IMR-90 (cell line): ENCODE data around the gene LYRM4. TPM values are rescaled to one million over a fixed set of nuclear protein-coding genes. Genes with fewer than 3 reads are reported as not detected.

Experiments
- ATAC-seq: fragments of 200-7000 bp; cut with Tn5 transposase; 2 replicates; pipeline ENCODE4 v1.9.1; 2020; ENCODE audit warnings: low read depth, mild to moderate bottlenecking, moderate library complexity
- BruUV-seq: library from RNA; stranded (reverse); fragments of 400-500 nt; replicated peaks from 2 replicates; lab custom pipeline; 2021; lab: Mats Ljungman, UMichigan
- CTCF ChIA-PET: fragments of 300-600 bp; formaldehyde crosslinking; extraction: SDS; loops from one replicate; lab custom pipeline; 2021; ENCODE audit warnings: antibody characterized with exemption; lab: Yijun Ruan, JAX
- POLR2A ChIA-PET: fragments of 300-600 bp; sonication (Branson Sonifier 250); formaldehyde crosslinking; loops from one replicate; lab custom pipeline; 2022; ENCODE audit warnings: antibody characterized with exemption; ENCODE audit not compliant: unreplicated experiment; lab: Charles Lee
- DNase-seq: peaks from one replicate; pipeline ENCODE4 v3.0.0; 2013
- H2AFZ ChIP-seq: replicated peaks from 2 replicates; pipeline ENCODE3; 2013; ENCODE audit warnings: low read length, mild to moderate bottlenecking; ENCODE audit not compliant: poor library complexity
- H2AK5ac ChIP-seq: 2 replicates; pipeline ENCODE4 v1.6.1; 2013; ENCODE audit warnings: low read depth, low read length, inconsistent platforms
- H2AK9ac ChIP-seq: replicated peaks from 2 replicates; pipeline ENCODE3; 2013; ENCODE audit warnings: mild to moderate bottlenecking, low read depth, low read length, moderate library complexity; ENCODE audit not compliant: poor library complexity
- H2BK120ac ChIP-seq: 2 replicates; pipeline ENCODE4 v1.6.1; 2013; ENCODE audit warnings: low read depth, low read length, inconsistent platforms
- H2BK15ac ChIP-seq: 3 replicates; pipeline ENCODE4 v1.6.1; 2013; ENCODE audit warnings: low read depth, low read length, inconsistent platforms
- H2BK20ac ChIP-seq: 2 replicates; pipeline ENCODE4 v1.6.1; 2013; ENCODE audit warnings: low read depth, mild to moderate bottlenecking, inconsistent platforms, low read length, moderate library complexity
- H2BK5ac ChIP-seq: 2 replicates; pipeline ENCODE4 v1.6.1; 2013; ENCODE audit warnings: mild to moderate bottlenecking, low read depth, low read length, inconsistent platforms; ENCODE audit not compliant: poor library complexity, severe bottlenecking
- H3K14ac ChIP-seq: replicated peaks from 2 replicates; pipeline ENCODE4 v1.6.1; 2013; ENCODE audit warnings: low read depth, low read length, inconsistent platforms
- H3K18ac ChIP-seq: 2 replicates; pipeline ENCODE4 v1.6.1; 2013; ENCODE audit warnings: low read depth, low read length, control low read depth
- H3K23ac ChIP-seq: 2 replicates; pipeline ENCODE4 v1.6.1; 2013; ENCODE audit warnings: low read depth, low read length, inconsistent platforms
- H3K27ac ChIP-seq: 2 replicates; pipeline ENCODE4 v1.5.1; 2013; ENCODE audit warnings: mild to moderate bottlenecking, control low read depth, low read length; ENCODE audit not compliant: insufficient read depth
- H3K27me3 ChIP-seq: 2 replicates; pipeline ENCODE4 v1.6.1; 2013; ENCODE audit warnings: low read length; ENCODE audit not compliant: control insufficient read depth, insufficient read depth
- H3K36me3 ChIP-seq: 2 replicates; pipeline ENCODE4 v1.6.1; 2013; ENCODE audit warnings: low read length, mixed read lengths; ENCODE audit not compliant: control insufficient read depth, insufficient read depth
- H3K4ac ChIP-seq: 2 replicates; pipeline ENCODE4 v1.6.1; 2013; ENCODE audit warnings: low read depth, low read length, inconsistent platforms
- H3K4me1 ChIP-seq: 2 replicates; pipeline ENCODE4 v1.6.1; 2013; ENCODE audit warnings: low read length, mixed read lengths; ENCODE audit not compliant: control insufficient read depth, insufficient read depth
- H3K4me2 ChIP-seq: 2 replicates; pipeline ENCODE4 v1.6.1; 2013; ENCODE audit warnings: low read depth, mild to moderate bottlenecking, control low read depth, low read length, moderate library complexity
- H3K4me3 ChIP-seq: 2 replicates; pipeline ENCODE4 v1.5.1; 2013; ENCODE audit warnings: low read depth, mild to moderate bottlenecking, control low read depth, low read length, moderate library complexity; ENCODE audit not compliant: insufficient read depth
- H3K56ac ChIP-seq: 2 replicates; pipeline ENCODE4 v1.6.1; 2013; ENCODE audit warnings: low read length, inconsistent platforms; ENCODE audit not compliant: insufficient read depth; ENCODE audit errors: extremely low read depth
- H3K79me1 ChIP-seq, 2 experiments: 2 replicates each; pipeline ENCODE4 v1.6.1; 2013; ENCODE audit warnings: low read length in 2 of 2, inconsistent platforms in 1 of 2, low read depth in 1 of 2
- H3K9ac ChIP-seq: 2 replicates; pipeline ENCODE4 v1.6.1; 2013; ENCODE audit warnings: low read depth, low read length, control low read depth
- H3K9me1 ChIP-seq: 2 replicates; pipeline ENCODE4 v1.6.1; 2013; ENCODE audit warnings: low read length, inconsistent platforms; ENCODE audit not compliant: insufficient read depth
- H3K9me3 ChIP-seq: 2 replicates; pipeline ENCODE4 v1.6.1; 2013; ENCODE audit warnings: low read length; ENCODE audit not compliant: control insufficient read depth, insufficient read depth
- H4K20me1 ChIP-seq: 2 replicates; pipeline ENCODE4 v1.6.1; 2013; ENCODE audit warnings: low read length, inconsistent platforms; ENCODE audit not compliant: insufficient read depth
- H4K5ac ChIP-seq: 2 replicates; pipeline ENCODE4 v1.6.1; 2013; ENCODE audit warnings: mild to moderate bottlenecking, low read depth, low read length, control low read depth
- H4K8ac ChIP-seq, 2 experiments: 2 replicates each; pipeline ENCODE4 v1.6.1; 2013; ENCODE audit warnings: low read depth in 2 of 2, low read length in 2 of 2, control low read depth in 1 of 2, inconsistent platforms in 1 of 2
- H4K91ac ChIP-seq: 2 replicates; pipeline ENCODE4 v1.6.1; 2013; ENCODE audit warnings: low read depth, low read length, inconsistent platforms; ENCODE audit not compliant: insufficient read depth
- CEBPB ChIP-seq: IDR thresholded peaks from 2 replicates; pipeline ENCODE4 v1.6.1; 2012; ENCODE audit warnings: low read depth, low read length, improper control_type of control experiment
- CHD1 ChIP-seq: IDR thresholded peaks from 2 replicates; pipeline ENCODE4 v1.6.1; 2012; ENCODE audit warnings: low read depth, low read length, improper control_type of control experiment
- CTCF ChIP-seq: conservative IDR thresholded peaks from 2 replicates; pipeline ENCODE4 v1.5.1; 2012; ENCODE audit warnings: mild to moderate bottlenecking, low read depth, low read length, improper control_type of control experiment
- FOS ChIP-seq: fragments of 150-350 bp; IDR thresholded peaks from 2 replicates; pipeline ENCODE4 v1.6.1; 2016; ENCODE audit warnings: low read depth, low read length
- MAFK ChIP-seq: IDR thresholded peaks from 2 replicates; pipeline ENCODE4 v1.6.1; 2012; ENCODE audit warnings: low read depth, low read length, improper control_type of control experiment
- MAZ ChIP-seq: IDR thresholded peaks from 2 replicates; pipeline ENCODE4 v1.6.1; 2012; ENCODE audit warnings: low read depth, mild to moderate bottlenecking, low read length, improper control_type of control experiment, moderate library complexity, borderline replicate concordance
- MXI1 ChIP-seq: IDR thresholded peaks from 2 replicates; pipeline ENCODE4 v1.6.1; 2012; ENCODE audit warnings: low read depth, mild to moderate bottlenecking, low read length, moderate library complexity, borderline replicate concordance
- NFE2L2 ChIP-seq: fragments of 150-350 bp; IDR thresholded peaks from 2 replicates; pipeline ENCODE4 v1.6.1; 2016; ENCODE audit warnings: low read depth, mild to moderate bottlenecking, low read length
- POLR2A ChIP-seq: IDR thresholded peaks from 2 replicates; pipeline ENCODE4 v1.6.1; 2012; ENCODE audit warnings: mild to moderate bottlenecking, low read depth, low read length
- RAD21 ChIP-seq: IDR thresholded peaks from 2 replicates; pipeline ENCODE4 v1.6.1; 2012; ENCODE audit warnings: low read length, improper control_type of control experiment
- RCOR1 ChIP-seq: IDR thresholded peaks from 2 replicates; pipeline ENCODE4 v1.6.1; 2012; ENCODE audit warnings: mild to moderate bottlenecking, low read length, improper control_type of control experiment; ENCODE audit not compliant: insufficient replicate concordance
- RFX5 ChIP-seq: IDR thresholded peaks from 2 replicates; pipeline ENCODE4 v1.8.0; 2012; ENCODE audit warnings: low read depth, mild to moderate bottlenecking, low read length, moderate library complexity
- SMC3 ChIP-seq: fragments of 150-350 bp; IDR thresholded peaks from 2 replicates; pipeline ENCODE4 v1.6.1; 2016; ENCODE audit warnings: low read depth, mild to moderate bottlenecking, antibody characterized with exemption, low read length, moderate library complexity
- USF2 ChIP-seq: fragments of 150-350 bp; IDR thresholded peaks from 2 replicates; pipeline ENCODE4 v1.6.1; 2017; ENCODE audit warnings: mild to moderate bottlenecking, antibody characterized with exemption, low read length, low read depth
- WGBS, 2 experiments: methylation state at CpG; one replicate each; pipeline versions ENCODE4 v1.1.5 to v1.1.7; 2013; ENCODE audit warnings: missing lambda C conversion rate in 2 of 2; ENCODE audit not compliant: insufficient read length in 1 of 2; ENCODE audit errors: extremely low coverage in 2 of 2; 5-methylcytosine and 5-hydroxymethylcytosine counted together
- dilution Hi-C: fragments of 300-500 bp; cut with HindIII; formaldehyde crosslinking; loops from one replicate; pipeline ENCODE4 v1.14.3; 2018; ENCODE audit warnings: low sequenced_read_pairs; ENCODE audit not compliant: unreplicated experiment
- in situ Hi-C: fragments of 300-500 bp; cut with MboI; formaldehyde crosslinking; loops from 3 replicates; pipeline ENCODE4 v1.14.3; 2019; ENCODE audit warnings: low sequenced_read_pairs, inconsistent platforms, mixed read lengths
- intact Hi-C: fragments of 100-400 bp; cut with micrococcal nuclease; formaldehyde crosslinking; loops from 2 replicates; pipeline ENCODE4 v1.10.0; 2022
- polyA plus RNA-seq, 3 experiments: library from polyadenylated mRNA; depleted of rRNA; stranded (reverse); fragments of >200 nt; gene quantifications; 2 replicates each; pipeline ENCODE4 v1.2.3, GENCODE V29; 2012; ENCODE audit warnings: low replicate concordance in 1 of 3
- total RNA-seq: library from RNA; depleted of rRNA; stranded (reverse); fragments of >200 nt; gene quantifications from 2 replicates; pipeline ENCODE4 v1.2.3, GENCODE V29; 2012

The LYRM4 gene
- total and polyA plus RNA-seq, 2 of the 4 experiments (the other 2 are of a cell fraction): 11.5 to 26.6 TPM

- TF ChIP-seq FOS: no peak
Observed at GRCh38 chr6:5302995-5303622, 42.4 kb upstream of the LYRM4 start (continued).

GRCh38 chr6:5302220-5302946, 41.6 kb upstream of the LYRM4 start:
- 29% methylated on average over 5 of the region's 10 CpGs; no CpG with 5 or more reads in 1 of the 2 experiments for WGBS, 2 experiments
- BruUV-seq: no TSS peak
- DNase-seq (peak; percentile 8), ATAC-seq (peak; percentile 48)
- Histone ChIP-seq H3K14ac (no peak overlapping the region), H3K9me3 (no peaks in the 10 kb centered on the region), H3K4me1 (peaks cover 2% of the 10 kb centered on the region; the same call in 1 of the 2 replicates), H3K79me1 (peaks cover 14 to 46% of the 10 kb centered on the region in 2 experiments), H4K20me1 (peaks cover 10% of the 10 kb centered on the region; the same call in 1 of the 2 replicates), H3K9ac (no peak overlapping the region), H3K27ac (no peak overlapping the region), H3K18ac (no peak overlapping the region), H2BK5ac (no peak overlapping the region), H2BK15ac (no peak overlapping the region), H3K4me3 (no peak overlapping the region), H2AK9ac (no peak overlapping the region), H2AK5ac (no peak overlapping the region), H4K91ac (no peak overlapping the region), H4K8ac (no peak overlapping the region), H3K36me3 (no peaks in the 10 kb centered on the region), H3K23ac (no peak overlapping the region), H2BK120ac (no peak overlapping the region), H2AFZ (no peak overlapping the region), H4K5ac (no peak overlapping the region), H3K56ac (no peak overlapping the region), H3K4ac (no peak overlapping the region), H3K9me1 (peaks cover 13% of the 10 kb centered on the region; the same call in 1 of the 2 replicates), H3K27me3 (no peaks in the 10 kb centered on the region), H3K4me2 (peak overlapping the region; percentile 19; the same call in 1 of the 2 replicates), H2BK20ac (no peak overlapping the region)
- intact Hi-C loops (no loop called here), in situ Hi-C loops (no loop called here), dilution Hi-C loops (no loop called here)
- POLR2A ChIA-PET: no interaction called here
- CTCF ChIA-PET: interaction anchor here (0.6 to 0.7 kb wide), 2 partner anchors 51 to 94 kb away, joined by 3 read pairs; no protein-coding TSS in a partner anchor
- TF ChIP-seq SMC3 (no peak), NFE2L2 (no peak), USF2 (no peak), FOS (no peak), CEBPB (no peak), CHD1 (no peak), MXI1 (no peak), RCOR1 (no peak), RFX5 (no peak), MAFK (no peak), CTCF (no peak), POLR2A (no peak), MAZ (no peak), RAD21 (no peak)
